ENCODE measurements around the gene COPE. TPM values are rescaled to one million over a fixed set of nuclear protein-coding genes. Genes with fewer than 3 reads are reported as not detected.

Gene COPE
- total and polyA plus RNA-seq, 2 donors (not counting 1 experiment from before 2014, with no cell fraction given), result 154 to 279 TPM

DNA sequence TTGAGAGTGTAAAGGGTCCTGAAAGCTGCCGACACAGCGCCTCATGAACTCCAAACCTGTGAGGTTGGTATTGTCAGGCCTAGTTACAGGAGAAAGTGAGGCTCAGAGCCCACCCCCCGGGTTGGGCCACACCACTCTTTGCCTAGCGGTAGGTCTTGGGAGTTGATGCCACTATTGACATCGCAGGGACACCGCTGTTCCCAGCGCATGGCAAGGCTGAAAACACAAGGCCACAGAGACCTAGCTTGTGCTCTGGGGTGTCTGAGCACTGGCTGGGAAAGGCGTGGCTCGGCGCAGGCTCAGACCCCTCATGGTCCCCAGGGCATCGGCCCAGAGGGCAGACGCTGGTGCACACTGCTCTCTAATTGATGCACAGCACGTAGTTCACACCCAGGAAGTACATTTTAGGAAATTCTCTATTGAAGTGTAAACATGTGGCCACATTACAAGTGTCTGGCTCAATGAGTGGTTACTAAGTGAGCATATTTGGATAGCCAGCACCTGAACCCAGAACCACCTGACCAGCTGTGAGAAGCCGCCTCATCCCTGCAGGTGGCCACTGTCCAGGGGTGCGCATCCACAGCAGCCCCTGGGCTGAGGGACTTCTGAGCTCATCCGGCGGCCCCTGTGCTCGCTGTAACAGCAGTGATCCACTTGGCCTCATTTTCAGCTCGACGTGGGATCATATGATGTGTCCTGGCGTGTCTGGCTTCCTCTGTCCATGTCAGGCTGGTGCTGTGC, 60.1 kb downstream of the COPE start:
- no peak for ATAC-seq (ENCODE audit: low read depth)
- H3K27ac ChIP-seq (ENCODE audit: low read length in 2 of 2), result no peak overlapping the region
- H3K36me3 ChIP-seq (replicated peaks in 1 of 2; ENCODE audit: control extremely low read depth in 1 of 2, control insufficient read depth in 1 of 2, extremely low read depth in 1 of 2, insufficient read depth in 2 of 2, low read length in 1 of 2), result peaks cover 0 to 92% of the 10 kb centered on the region in 2 experiments
- H4K20me1 ChIP-seq (ENCODE audit: control insufficient read depth, insufficient read depth, low read length, poor library complexity, severe bottlenecking), result peaks cover 69% of the 10 kb centered on the region
- Mint-ChIP-seq H3K4me3 (no peak overlapping the region), H3K27ac (no peak overlapping the region), H3K9me3 (ENCODE audit: insufficient read depth) (no peaks in the 10 kb centered on the region), H3K4me1 (peaks cover 9% of the 10 kb centered on the region), H3K27me3 (no peaks in the 10 kb centered on the region)
- TF ChIP-seq CTCF (IDR thresholded peaks at IDR 0.05) (no peak), EZH2 (IDR thresholded peaks at IDR 0.05; ENCODE audit: borderline replicate concordance, insufficient read depth, low read depth, low read length, poor library complexity, severe bottlenecking) (no peak)
- H3K27me3 ChIP-seq (replicated peaks in 1 of 4; ENCODE audit: control extremely low read depth in 1 of 4, control insufficient read depth in 3 of 4, insufficient read depth in 4 of 4, low read length in 3 of 4), result no peaks in the 10 kb centered on the region
- CTCF ChIA-PET, result interaction anchor here (0.5 to 2.6 kb wide), 3 partner anchors 12 to 133 kb away, joined by 3 to 8 read pairs (median 5); no protein-coding TSS in a partner anchor
- 98% methylated on average over 19 of the region's 21 CpGs for WGBS (ENCODE audit: insufficient coverage)
- no peaks in the 10 kb centered on the region for H3K9me3 ChIP-seq (ENCODE audit: control extremely low read depth in 1 of 3, control insufficient read depth in 2 of 3, insufficient read depth in 1 of 3, low read length in 2 of 3)
- no peak for DNase-seq
- no peak overlapping the region for H2AFZ ChIP-seq (ENCODE audit: insufficient read depth, low read depth, low read length, poor library complexity, severe bottlenecking)
- H3K4me1 ChIP-seq (ENCODE audit: control insufficient read depth in 2 of 2, insufficient read depth in 2 of 2, low read length in 2 of 2), result peaks cover 2 to 17% of the 10 kb centered on the region in 2 donors
- peaks cover 10% of the 10 kb centered on the region for H3K79me2 ChIP-seq (ENCODE audit: control insufficient read depth, insufficient read depth, low read length)
- H3K9ac ChIP-seq (ENCODE audit: low read length), result no peak overlapping the region
- POLR2A ChIA-PET, result no interaction called here
- H3K4me2 ChIP-seq (replicated peaks; ENCODE audit: low read depth, low read length, poor library complexity, severe bottlenecking), result no peak overlapping the region
- intact Hi-C loops (cut with micrococcal nuclease), result no loop called here
- no peak overlapping the region for H3K4me3 ChIP-seq (ENCODE audit: control extremely low read depth in 1 of 5, extremely low read depth in 1 of 5, insufficient read depth in 1 of 5, low read depth in 2 of 5, low read length in 4 of 5)

- WGBS (ENCODE audit: insufficient coverage), result 96% methylated on average over 10 of the region's 13 CpGs
- ATAC-seq (ENCODE audit: low read depth), result no peak
- POLR2A ChIA-PET, result interaction anchor here (0.9 kb wide), 1 partner anchor 233 kb away, joined by 3 read pairs; no protein-coding TSS in a partner anchor
- DNase-seq, result no peak
- Histone ChIP-seq H3K27ac (ENCODE audit: low read length in 2 of 2) (no peak overlapping the region), H3K4me3 (ENCODE audit: control extremely low read depth in 1 of 5, extremely low read depth in 1 of 5, insufficient read depth in 1 of 5, low read depth in 2 of 5, low read length in 4 of 5) (no peak overlapping the region), H3K79me2 (ENCODE audit: control insufficient read depth, insufficient read depth, low read length) (peaks cover 11% of the 10 kb centered on the region), H3K9ac (ENCODE audit: low read length) (no peak overlapping the region), H2AFZ (ENCODE audit: insufficient read depth, low read depth, low read length, poor library complexity, severe bottlenecking) (no peak overlapping the region), H4K20me1 (ENCODE audit: control insufficient read depth, insufficient read depth, low read length, poor library complexity, severe bottlenecking) (peaks cover 70% of the 10 kb centered on the region), H3K27me3 (replicated peaks in 1 of 4; ENCODE audit: control extremely low read depth in 1 of 4, control insufficient read depth in 3 of 4, insufficient read depth in 4 of 4, low read length in 3 of 4) (no peaks in the 10 kb centered on the region), H3K9me3 (ENCODE audit: control extremely low read depth in 1 of 3, control insufficient read depth in 2 of 3, insufficient read depth in 1 of 3, low read length in 2 of 3) (no peaks in the 10 kb centered on the region), H3K36me3 (replicated peaks in 1 of 2; ENCODE audit: control extremely low read depth in 1 of 2, control insufficient read depth in 1 of 2, extremely low read depth in 1 of 2, insufficient read depth in 2 of 2, low read length in 1 of 2) (peaks cover 0 to 91% of the 10 kb centered on the region in 2 experiments), H3K4me2 (replicated peaks; ENCODE audit: low read depth, low read length, poor library complexity, severe bottlenecking) (no peak overlapping the region), H3K4me1 (ENCODE audit: control insufficient read depth in 2 of 2, insufficient read depth in 2 of 2, low read length in 2 of 2) (peaks cover 2 to 17% of the 10 kb centered on the region in 2 donors)
- intact Hi-C loops (cut with micrococcal nuclease), result no loop called here
- no peaks in the 10 kb centered on the region for H3K9me3 Mint-ChIP-seq (ENCODE audit: insufficient read depth)
- TF ChIP-seq EZH2 (IDR thresholded peaks at IDR 0.05; ENCODE audit: borderline replicate concordance, insufficient read depth, low read depth, low read length, poor library complexity, severe bottlenecking), result no peak
- TF ChIP-seq CTCF (IDR thresholded peaks at IDR 0.05), result no peak
- no peak overlapping the region for H3K27ac Mint-ChIP-seq
- peaks cover 8% of the 10 kb centered on the region for H3K4me1 Mint-ChIP-seq
- H3K27me3 Mint-ChIP-seq, result no peaks in the 10 kb centered on the region
- H3K4me3 Mint-ChIP-seq, result no peak overlapping the region
- CTCF ChIA-PET, result interaction anchor here (0.6 to 2.6 kb wide), 4 partner anchors 10 to 268 kb away, joined by 3 to 9 read pairs (median 4); partner anchors contain the start of gene REX1BD
These were observed 62.0 kb downstream of the COPE start for GRCh38 chr19:18857223-18857622.

Data from B cell (primary cell).